Superior temporal gyrus (tissue), 1 donor: ENCODE measurements around the gene ZDHHC8.

Experiments
- DNase-seq: peaks from one replicate; pipeline ENCODE4 v3.0.0-alpha.2; 2016; ENCODE audit errors: extremely low spot score

The ZDHHC8 gene

GRCh38 chr22:20129747-20130014 is 1.9 kb upstream of the ZDHHC8 start:
- DNase-seq = no peak

- DNase-seq = no peak
Observed at GRCh38 chr22:20130319-20130718, 1.3 kb upstream of the ZDHHC8 start.

- peak; percentile 82 for DNase-seq
Observed at GRCh38 chr22:20130731-20131596, 640 bp upstream of the ZDHHC8 start.

DNA sequence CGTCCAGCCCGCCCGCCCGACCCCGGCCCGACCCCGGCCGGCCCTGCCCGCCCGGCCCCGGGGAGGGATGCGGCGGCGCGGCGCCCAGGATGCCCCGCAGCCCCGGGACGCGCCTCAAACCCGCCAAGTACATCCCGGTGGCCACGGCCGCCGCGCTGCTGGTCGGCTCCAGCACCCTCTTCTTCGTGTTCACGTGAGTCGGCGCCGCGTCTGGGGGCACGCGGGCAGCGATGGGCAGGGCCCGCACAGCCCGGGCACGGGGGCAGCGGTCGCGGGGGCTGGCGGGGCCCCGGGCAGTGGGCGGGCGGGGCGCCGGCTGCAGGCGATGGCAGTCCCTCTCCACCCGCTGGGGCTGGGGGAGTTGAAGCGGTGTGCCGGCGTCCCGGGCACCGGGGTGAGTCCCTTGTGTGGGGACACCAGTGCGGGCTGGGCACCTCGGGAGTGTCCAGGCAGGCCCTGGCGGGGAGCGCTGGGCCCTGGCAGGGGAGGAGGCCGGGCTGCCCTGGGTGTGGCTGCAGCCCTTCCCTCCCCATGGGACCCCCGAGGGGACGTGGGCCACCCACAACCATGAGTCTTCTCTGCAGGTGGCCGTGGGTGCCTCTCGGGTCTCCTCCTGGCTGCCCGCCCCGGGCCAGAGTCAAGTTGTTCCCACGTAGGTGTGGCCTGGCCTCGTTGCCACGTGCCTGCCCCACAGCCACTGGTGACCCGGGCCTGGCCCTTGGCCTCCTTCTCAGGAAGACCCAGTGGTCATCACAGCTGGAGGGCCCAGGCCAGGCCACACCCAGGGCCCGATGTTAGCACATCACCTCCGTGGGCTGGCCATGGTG is 468 bp downstream of the ZDHHC8 start:
- no peak for DNase-seq

DNA sequence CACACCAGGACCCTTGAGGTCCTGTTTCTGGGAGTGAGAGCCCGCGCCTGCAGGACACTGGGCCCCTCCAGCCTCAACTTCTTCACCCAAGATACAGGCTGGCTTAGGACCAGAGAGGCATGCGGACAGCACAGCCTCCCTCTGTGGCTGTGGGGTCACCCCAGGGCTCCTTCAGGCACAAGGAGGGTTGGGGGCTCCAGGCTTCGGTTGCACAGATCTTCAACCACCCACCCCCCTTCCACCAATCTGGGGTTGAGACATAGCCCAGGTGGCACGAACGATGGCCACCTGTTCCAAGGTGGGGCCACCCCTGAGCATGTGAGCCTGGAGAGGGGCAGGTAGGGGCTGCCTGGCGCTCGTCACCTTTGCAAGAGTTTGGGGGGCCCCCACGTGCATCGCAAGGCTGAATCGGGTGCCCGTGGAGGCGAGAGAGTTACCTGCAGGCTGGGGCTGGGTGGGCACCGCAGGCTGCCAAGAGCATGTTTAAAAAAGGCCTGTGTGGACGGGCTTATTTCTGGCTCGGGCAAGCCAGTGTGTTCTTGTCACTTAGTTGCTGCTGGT is 1.2 kb downstream of the ZDHHC8 start:
- DNase-seq = no peak

DNA sequence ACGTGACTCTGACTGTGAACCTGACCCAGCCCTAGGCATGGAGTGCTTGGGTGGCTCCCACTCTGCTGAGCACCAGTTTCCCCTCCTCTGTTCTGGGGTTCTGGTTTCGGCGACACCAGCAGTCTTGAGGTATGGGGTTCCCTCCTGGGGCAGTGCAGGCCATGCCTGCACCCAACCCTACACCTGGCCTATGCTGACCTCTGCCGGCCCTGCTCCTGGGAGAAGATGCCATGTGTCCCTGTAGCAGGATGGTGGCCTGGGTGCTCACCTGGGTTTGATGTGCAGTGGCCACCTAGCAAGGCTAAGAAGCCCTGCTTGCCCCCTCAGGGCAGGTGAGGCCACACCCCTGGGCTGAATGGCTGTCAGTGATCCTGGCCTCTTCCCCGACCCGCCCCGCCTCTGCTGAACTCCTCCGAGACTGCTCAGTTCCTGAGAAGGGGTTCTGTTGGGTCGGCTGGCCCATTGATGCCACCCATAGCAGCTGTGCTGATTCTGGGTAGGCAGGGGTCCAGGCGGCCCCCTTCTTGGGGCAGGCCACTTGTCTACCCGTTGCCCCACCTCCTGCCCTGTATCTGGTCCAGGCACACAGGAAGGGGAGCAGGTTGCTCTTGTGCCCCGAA is 2.4 kb downstream of the ZDHHC8 start:
- no peak for DNase-seq

DNA sequence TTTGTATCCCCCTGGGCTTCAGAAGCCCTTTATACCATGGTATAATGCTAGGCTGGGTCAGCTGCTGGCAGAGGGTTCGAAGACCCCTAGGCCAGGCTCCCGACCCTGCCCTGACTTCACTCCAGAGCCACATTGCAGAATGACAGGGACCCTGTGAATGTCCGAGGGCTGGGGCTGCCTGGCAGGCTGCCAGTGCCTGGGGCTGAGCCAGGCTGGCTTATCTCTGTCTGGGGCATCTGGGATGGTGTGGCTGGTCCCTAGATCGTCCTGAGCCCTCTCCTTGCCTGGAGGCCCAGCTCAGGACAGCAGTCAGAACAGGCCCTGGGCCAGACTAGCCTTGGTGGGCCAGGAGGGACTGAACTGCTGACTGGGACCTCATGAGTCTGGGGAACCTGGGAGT is 3.7 kb downstream of the ZDHHC8 start:
- DNase-seq = no peak

DNA sequence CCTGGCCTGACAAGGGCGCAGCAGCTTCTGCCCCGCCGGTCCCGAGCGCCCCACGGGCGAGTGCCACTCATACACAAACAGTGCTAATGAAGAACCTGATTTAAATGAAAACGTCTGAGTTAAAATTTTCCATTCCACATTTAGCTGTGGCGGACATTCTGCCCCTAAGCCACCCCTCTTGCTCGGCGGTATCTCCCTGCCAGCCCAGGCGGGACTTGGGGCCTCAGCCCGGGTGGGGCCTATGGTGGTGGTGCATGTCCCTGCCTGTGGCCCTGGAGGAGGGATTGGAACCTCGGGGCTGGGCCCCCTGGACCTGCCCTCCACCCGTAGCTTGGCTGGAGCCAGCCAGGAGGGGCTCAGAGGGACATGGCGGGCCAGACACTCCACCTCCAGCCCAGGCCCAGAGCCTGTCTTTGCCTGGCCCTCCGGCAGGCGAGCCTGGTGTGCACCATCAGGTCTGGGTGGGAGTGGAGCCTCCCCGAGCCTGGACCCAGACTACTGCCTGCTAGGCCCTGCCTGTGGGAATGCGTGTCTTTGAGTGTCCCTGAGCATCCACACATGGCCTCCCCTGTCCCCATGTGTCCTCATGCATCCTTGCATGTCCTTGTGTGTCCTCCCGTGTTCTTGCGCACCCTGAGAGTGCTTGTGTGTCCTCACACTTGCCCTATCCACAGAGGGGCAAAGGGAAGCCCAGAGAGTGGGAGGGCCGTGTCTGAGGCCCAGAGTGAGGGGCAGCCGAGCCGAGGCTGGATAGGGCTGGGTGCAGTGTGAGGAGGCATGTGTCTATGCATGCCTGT is 4.4 kb downstream of the ZDHHC8 start:
- DNase-seq = no peak

- no peak for DNase-seq
Observed at GRCh38 chr22:20136603-20136873, 4.9 kb downstream of the ZDHHC8 start.

GRCh38 chr22:20137113-20137512 is 5.5 kb downstream of the ZDHHC8 start:
- no peak for DNase-seq

DNA sequence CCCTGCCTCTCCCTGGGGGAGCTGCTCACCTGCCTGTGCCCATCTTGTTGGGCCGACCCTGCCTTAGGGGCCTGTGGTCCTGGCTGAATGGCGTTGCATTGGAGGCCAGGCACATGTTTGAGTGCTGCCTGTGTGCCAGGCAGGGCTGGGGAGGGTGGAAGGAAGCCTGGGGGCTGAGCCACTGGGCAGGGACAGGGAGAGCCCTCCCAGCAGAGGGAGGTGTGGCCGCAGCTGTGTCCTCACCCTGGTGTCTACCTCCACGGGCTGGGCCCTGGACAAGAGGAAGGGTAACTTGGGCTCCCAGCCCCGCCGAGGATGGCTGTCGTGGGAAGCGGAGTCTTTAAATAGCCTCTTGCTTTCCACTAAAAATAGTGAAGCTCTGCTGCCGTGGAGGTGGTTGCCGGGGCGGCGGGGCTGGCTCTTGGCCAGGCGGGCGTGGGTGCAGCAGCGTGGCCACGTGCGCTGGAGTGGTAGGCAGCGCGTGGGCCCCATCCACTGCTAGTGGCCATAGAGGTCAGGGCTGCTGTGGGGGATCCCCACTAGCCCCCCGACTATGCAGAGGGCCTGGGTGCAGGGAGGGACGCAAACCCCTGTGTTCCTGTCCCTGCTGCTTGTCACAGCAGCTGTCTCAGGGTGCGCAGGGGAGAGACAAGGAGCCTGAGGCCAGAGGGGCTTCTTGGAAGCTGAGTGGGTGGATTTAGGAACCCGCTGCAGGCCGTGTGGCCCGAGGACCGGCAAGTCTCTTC is 6.2 kb downstream of the ZDHHC8 start:
- peak; percentile 44 for DNase-seq

GRCh38 chr22:20138417-20138738 is 6.8 kb downstream of the ZDHHC8 start:
- no peak for DNase-seq

GRCh38 chr22:20138868-20139267 is 7.3 kb downstream of the ZDHHC8 start:
- no peak for DNase-seq

- DNase-seq = no peak
Observed at GRCh38 chr22:20139391-20140106, 7.9 kb downstream of the ZDHHC8 start.

DNA sequence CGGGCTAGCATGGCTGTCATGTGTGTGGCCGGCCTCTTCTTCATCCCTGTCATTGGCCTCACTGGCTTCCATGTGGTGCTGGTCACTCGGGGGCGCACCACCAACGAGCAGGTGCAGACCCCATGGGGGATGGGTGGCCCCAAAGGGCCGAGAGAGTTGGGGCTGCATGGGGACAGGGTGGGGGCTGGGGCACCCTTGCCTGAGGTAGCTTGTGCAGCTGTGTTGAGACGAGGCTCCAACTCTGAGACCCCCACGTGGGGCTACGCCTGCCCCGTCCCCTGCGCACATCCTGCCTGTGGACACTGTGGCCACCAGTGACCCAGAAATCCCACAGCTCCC is 8.5 kb downstream of the ZDHHC8 start:
- DNase-seq = no peak

DNA sequence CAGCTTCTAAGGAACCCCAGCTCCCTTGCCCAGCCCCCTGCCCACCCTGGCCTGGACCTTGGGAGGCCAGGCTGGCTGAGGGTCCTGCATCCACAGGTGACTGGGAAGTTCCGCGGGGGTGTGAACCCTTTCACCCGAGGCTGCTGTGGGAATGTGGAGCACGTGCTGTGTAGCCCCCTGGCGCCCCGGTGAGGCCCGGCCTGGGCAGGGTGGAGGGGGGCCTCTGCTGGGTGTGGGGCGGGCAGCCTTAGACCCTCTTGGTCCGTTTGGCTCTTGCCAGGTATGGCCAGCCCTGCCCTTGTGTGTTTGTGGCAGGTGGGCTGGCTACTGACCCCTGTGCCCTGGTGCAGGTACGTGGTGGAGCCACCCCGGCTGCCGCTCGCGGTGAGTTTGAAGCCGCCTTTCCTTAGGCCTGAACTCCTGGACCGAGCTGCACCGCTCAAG is 8.9 kb downstream of the ZDHHC8 start:
- DNase-seq = no peak

DNA sequence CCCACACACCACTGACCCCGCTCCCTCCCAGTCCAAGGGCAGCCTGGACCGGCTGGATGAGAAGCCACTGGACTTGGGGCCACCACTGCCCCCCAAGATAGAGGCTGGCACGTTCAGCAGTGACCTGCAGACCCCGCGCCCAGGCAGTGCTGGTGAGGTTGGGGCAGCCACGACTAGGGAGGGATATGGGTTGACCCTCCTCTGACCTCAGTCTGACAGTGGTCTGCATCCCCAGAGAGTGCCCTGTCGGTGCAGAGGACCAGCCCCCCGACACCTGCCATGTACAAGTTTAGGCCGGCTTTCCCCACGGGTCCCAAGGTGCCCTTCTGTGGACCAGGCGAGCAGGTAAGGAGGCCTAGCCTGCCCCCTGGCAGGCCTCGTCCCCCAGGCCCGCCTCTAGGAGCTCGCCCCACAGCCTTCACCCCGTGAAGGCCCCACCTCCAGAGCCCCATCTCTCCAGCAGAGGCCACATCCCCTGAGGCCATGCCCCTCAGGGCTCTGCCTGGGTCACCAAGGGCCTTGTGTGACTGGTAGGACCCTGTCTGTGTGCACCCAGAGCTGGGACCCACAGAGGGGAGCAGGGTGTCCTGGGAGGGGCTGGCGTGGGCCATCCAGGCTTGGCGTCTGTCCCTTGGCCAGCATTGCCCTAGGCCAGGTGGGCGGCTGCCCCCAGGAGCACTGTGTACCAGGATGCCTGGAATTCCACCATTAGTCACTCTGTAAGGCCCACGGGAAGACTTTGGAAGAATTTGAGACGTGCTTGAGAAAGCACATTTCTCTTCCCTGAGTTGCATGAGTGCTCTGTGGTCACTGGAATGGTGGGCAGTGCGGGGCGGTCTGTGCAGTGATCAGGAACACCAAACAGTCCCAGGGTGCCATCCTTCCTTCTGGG is 9.8 kb downstream of the ZDHHC8 start:
- no peak for DNase-seq

- DNase-seq = no peak
Observed at GRCh38 chr22:20142711-20143621, 11.4 kb downstream of the ZDHHC8 start.
